Lower leg skin (tissue), 3 donors: Measurements from ENCODE around the gene ARHGAP9.

Experiments used
- CTCF ChIP-seq, 3 donors: fragments of 450-650 bp; IDR thresholded peaks; one replicate each; pipeline ENCODE4 v1.5.1; 2016; ENCODE audit warnings: antibody characterized with exemption in 3 of 3, mild to moderate bottlenecking in 3 of 3, moderate library complexity in 2 of 3
- POLR2A ChIP-seq, 2 donors: fragments of 450-650 bp; IDR thresholded peaks; one replicate each; pipeline ENCODE4 v1.6.1; 2016 to 2017; ENCODE audit warnings: antibody characterized with exemption in 2 of 2, mild to moderate bottlenecking in 1 of 2, moderate library complexity in 1 of 2

DNA sequence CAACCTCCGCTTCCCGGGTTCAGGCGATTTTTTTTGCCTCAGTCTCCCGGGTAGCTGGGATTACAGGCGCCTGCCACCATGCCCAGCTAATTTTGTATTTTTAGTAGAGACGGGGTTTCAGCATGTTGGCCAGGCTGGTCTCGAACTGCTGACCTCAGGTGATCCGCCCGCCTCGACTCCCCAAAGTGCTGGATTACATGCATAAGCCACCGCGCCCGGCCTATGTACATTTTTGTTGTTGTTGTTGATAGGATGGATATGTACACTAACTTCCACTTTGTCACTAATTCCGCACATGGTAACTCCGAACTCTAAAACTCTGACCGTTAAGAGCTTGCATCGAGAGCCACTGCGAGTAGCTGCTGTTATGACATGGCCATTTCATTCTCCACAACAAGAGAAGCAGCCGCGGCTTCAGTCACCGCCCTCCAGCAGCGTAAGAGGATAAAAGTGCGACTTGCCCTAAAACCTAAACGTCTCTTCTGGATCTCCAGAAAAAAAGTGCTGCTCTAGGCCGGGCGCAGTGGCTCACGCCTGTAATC is 7.5 kb upstream of the ARHGAP9 start:
- no peak for TF ChIP-seq CTCF (IDR thresholded peaks at IDR 0.05)
- no peak for TF ChIP-seq POLR2A (IDR thresholded peaks at IDR 0.05)
